ENCODE data around the gene MICAL2.

DNA sequence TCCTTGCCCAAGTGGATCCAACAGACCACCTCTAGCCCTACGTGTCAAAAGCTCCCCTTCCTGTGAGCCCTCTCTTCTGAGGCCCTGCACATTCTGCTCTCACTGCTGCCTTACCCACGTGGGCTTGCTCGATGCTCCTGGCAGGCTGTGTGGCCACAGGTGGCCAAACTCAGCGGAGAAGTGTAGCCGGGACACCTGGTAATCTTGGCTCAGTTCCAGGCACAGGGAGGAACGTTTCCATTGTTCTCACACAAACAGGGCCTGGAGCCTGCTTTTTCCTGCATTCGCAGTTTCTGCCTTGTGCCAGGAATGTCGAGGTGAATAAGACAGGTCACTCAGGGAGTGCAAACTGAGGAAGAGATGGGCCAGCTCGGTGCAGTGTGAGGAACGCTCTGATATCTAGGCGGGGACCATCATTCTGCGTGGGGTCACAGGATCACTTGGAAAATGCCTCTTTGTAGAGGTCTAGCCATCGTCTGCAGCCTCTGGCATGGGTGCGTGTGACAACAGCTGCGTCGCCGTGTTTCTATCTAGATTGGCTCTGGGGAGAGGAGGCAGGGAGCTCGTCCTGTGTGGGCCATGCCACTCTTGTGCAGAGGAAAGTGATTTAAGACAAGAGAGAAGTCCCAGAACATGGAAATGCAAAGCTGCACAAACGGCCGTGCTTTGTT, 139.3 kb downstream of the MICAL2 start:
- TF ChIP-seq POLR2A (IDR thresholded peaks at IDR 0.05) = no peak
- TF ChIP-seq, protein P1, sequence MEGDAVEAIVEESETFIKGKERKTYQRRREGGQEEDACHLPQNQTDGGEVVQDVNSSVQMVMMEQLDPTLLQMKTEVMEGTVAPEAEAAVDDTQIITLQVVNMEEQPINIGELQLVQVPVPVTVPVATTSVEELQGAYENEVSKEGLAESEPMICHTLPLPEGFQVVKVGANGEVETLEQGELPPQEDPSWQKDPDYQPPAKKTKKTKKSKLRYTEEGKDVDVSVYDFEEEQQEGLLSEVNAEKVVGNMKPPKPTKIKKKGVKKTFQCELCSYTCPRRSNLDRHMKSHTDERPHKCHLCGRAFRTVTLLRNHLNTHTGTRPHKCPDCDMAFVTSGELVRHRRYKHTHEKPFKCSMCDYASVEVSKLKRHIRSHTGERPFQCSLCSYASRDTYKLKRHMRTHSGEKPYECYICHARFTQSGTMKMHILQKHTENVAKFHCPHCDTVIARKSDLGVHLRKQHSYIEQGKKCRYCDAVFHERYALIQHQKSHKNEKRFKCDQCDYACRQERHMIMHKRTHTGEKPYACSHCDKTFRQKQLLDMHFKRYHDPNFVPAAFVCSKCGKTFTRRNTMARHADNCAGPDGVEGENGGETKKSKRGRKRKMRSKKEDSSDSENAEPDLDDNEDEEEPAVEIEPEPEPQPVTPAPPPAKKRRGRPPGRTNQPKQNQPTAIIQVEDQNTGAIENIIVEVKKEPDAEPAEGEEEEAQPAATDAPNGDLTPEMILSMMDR (IDR thresholded peaks at IDR 0.05 in 4 of 5, conservative IDR thresholded peaks at IDR 0.05 in 1 of 5) = no peak

All from gastrocnemius medialis (tissue), 4 donors.